DOHH2 (cell line): ENCODE results near the gene NIN.

ENCODE experiments used
- EZH2phosphoT487 ChIP-seq: fragments of 200-600 bp; sonication (generic); IDR thresholded peaks from 2 replicates; pipeline ENCODE4 v1.6.1; 2017; ENCODE audit warnings: borderline replicate concordance, mild to moderate bottlenecking, antibody characterized with exemption, low read length, moderate library complexity, mixed read lengths
- TF ChIP-seq, protein P1 (sequence below): fragments of 200-600 bp; sonication (generic); IDR thresholded peaks from one replicate; pipeline ENCODE4 v1.5.1; 2014; ENCODE audit warnings: antibody characterized with exemption, mild to moderate bottlenecking, low read depth, low read length; ENCODE audit not compliant: poor library complexity, severe bottlenecking

DNA sequence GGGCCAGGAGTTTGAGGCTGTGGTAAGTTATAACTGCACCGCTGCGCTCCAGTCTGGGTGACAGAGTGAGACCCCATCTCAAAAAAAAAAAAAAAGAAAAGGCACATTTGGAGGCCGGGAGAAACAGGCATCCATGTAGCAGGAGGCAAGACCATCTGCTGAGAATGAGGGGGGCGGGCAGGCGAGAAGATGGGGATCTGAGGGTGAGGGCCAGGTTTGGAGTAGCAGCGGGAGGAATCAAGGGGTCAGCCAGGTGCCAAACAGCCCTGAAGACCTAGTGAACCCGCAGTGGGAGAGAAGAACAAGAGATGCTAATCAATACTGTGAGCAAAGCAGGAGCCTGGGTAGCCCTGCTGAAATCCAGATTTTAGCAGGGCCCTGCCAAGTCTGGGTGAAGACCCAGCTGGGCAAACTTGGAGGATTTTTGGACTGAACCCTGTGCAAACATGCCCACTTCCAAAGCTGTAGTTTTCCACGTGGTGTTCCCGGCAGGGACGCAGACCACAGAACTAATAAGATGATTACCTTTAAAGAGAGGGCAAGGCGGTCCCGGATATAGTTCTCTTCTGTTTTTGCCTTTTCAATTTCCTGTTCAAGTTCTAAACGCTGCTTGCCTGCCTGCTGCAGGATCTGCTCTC, 61.0 kb downstream of the NIN start:
- TF ChIP-seq, protein P1, sequence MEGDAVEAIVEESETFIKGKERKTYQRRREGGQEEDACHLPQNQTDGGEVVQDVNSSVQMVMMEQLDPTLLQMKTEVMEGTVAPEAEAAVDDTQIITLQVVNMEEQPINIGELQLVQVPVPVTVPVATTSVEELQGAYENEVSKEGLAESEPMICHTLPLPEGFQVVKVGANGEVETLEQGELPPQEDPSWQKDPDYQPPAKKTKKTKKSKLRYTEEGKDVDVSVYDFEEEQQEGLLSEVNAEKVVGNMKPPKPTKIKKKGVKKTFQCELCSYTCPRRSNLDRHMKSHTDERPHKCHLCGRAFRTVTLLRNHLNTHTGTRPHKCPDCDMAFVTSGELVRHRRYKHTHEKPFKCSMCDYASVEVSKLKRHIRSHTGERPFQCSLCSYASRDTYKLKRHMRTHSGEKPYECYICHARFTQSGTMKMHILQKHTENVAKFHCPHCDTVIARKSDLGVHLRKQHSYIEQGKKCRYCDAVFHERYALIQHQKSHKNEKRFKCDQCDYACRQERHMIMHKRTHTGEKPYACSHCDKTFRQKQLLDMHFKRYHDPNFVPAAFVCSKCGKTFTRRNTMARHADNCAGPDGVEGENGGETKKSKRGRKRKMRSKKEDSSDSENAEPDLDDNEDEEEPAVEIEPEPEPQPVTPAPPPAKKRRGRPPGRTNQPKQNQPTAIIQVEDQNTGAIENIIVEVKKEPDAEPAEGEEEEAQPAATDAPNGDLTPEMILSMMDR, result no peak
- TF ChIP-seq EZH2phosphoT487, result no peak
